ENCODE data around the gene IL1R1.
"Not testable (repeated sequence)": the region's sequence is repeated elsewhere in the genome, so short reads cannot be mapped to it uniquely, and the experiment has no call there.

Gene IL1R1

GRCh38 chr2:102141970-102142828 lies at the start of gene IL1R1:
Gene IL1R1, plus strand, starts transcription at chr2:102142746. Its CDS starts 14,979 bp downstream, at chr2:102157725.
- DNase-seq: peak; percentile 87

GRCh38 chr2:102093662-102094061 lies 48.9 kb upstream of the IL1R1 start:
- no peak for DNase-seq

GRCh38 chr2:102094917-102095316 lies 47.6 kb upstream of the IL1R1 start:
- DNase-seq: peak; percentile 54

- DNase-seq: no peak
Observed at GRCh38 chr2:102096103-102096502, 46.4 kb upstream of the IL1R1 start.

GRCh38 chr2:102098756-102099155 lies 43.8 kb upstream of the IL1R1 start:
- no peak for DNase-seq

- DNase-seq: no peak
Observed at GRCh38 chr2:102099536-102100298, 42.8 kb upstream of the IL1R1 start.

- peak; percentile 23 for DNase-seq
Observed at GRCh38 chr2:102100371-102101096, 42.0 kb upstream of the IL1R1 start.

GRCh38 chr2:102101097-102101848 lies 41.3 kb upstream of the IL1R1 start:
- DNase-seq: no peak

- DNase-seq: no peak
Observed at GRCh38 chr2:102101849-102102635, 40.5 kb upstream of the IL1R1 start.

GRCh38 chr2:102102636-102102948 lies 40.0 kb upstream of the IL1R1 start:
- not testable (repeated sequence) for DNase-seq

- DNase-seq: no peak
Observed at GRCh38 chr2:102103284-102103683, 39.3 kb upstream of the IL1R1 start.

GRCh38 chr2:102103992-102104871 lies 38.3 kb upstream of the IL1R1 start:
- peak; percentile 36 for DNase-seq

GRCh38 chr2:102106133-102106556 lies 36.4 kb upstream of the IL1R1 start:
- DNase-seq: peak; percentile 92

- not testable (repeated sequence) for DNase-seq
Observed at GRCh38 chr2:102106813-102107740, 35.5 kb upstream of the IL1R1 start.

GRCh38 chr2:102107741-102108070 lies 34.8 kb upstream of the IL1R1 start:
- DNase-seq: peak; percentile 20

GRCh38 chr2:102109016-102109415 lies 33.5 kb upstream of the IL1R1 start:
- no peak for DNase-seq

GRCh38 chr2:102110171-102110570 lies 32.4 kb upstream of the IL1R1 start:
- no peak for DNase-seq

- DNase-seq: no peak
Observed at GRCh38 chr2:102110596-102111334, 31.8 kb upstream of the IL1R1 start.

GRCh38 chr2:102111823-102112222 lies 30.7 kb upstream of the IL1R1 start:
- DNase-seq: peak; percentile 26
